ENCODE measurements around the gene WDFY4.

- TF ChIP-seq CTCF (conservative IDR thresholded peaks at IDR 0.05 in 1 of 2, IDR thresholded peaks at IDR 0.05 in 1 of 2; ENCODE audit: extremely low read depth in 1 of 2, insufficient read depth in 1 of 2, low read depth in 1 of 2, low read length in 2 of 2) (no peak), EZH2 (IDR thresholded peaks at IDR 0.05; ENCODE audit: borderline replicate concordance, low read length) (no peak)
Measured at GRCh38 chr10:48782386-48782785, 97.7 kb downstream of the WDFY4 start.

Data from mammary epithelial cell (primary cell).